GM12878 (cell line): ENCODE data around the gene NIBAN1. TPM values are rescaled to one million over a fixed set of nuclear protein-coding genes. Genes with fewer than 3 reads are reported as not detected.
A peak's percentile ranks its signal among the peaks of the same experiment; 100 is the strongest.

Experiments used
- ATAC-seq: fragments of 200-7000 bp; cut with Tn5 transposase; 3 replicates; pipeline ENCODE4 v1.9.1; 2020; ENCODE audit warnings: mild to moderate bottlenecking, moderate library complexity
- BruUV-seq: library from RNA; stranded (reverse); fragments of 400-500 nt; replicated peaks from 2 replicates; lab custom pipeline; 2021; lab: Mats Ljungman, UMichigan
- CTCF ChIA-PET: fragments of 300-600 bp; sonication (Branson Sonifier 250); formaldehyde crosslinking; extraction: SDS; loops from one replicate; lab custom pipeline; 2021; ENCODE audit warnings: inconsistent platforms; lab: Yijun Ruan, JAX
- POLR2A ChIA-PET: fragments of 350-600 bp; formaldehyde crosslinking; extraction: SDS; loops from one replicate; lab custom pipeline; 2021; ENCODE audit warnings: inconsistent platforms; lab: Charles Lee
- RAD21 ChIA-PET: fragments of 300-600 bp; sonication (Branson Sonifier 250); formaldehyde crosslinking; loops from one replicate; lab custom pipeline; 2023; ENCODE audit warnings: antibody characterized with exemption; ENCODE audit not compliant: unreplicated experiment; lab: Charles Lee
- SMC1A ChIA-PET: fragments of 300-600 bp; sonication (Branson Sonifier 250); formaldehyde crosslinking; loops from one replicate; lab custom pipeline; 2023; ENCODE audit not compliant: unreplicated experiment, uncharacterized antibody; lab: Charles Lee
- DNase-seq: peaks from one replicate; pipeline ENCODE4 v3.0.0-alpha.2; 2011; ENCODE audit warnings: low read depth, low spot score
- FAIRE-seq: peaks from 3 replicates; lab custom pipeline; 2011; peaks lifted over from hg19 to GRCh38; lab: Jason Lieb, UNC
- H2AFZ ChIP-seq: 2 replicates; pipeline ENCODE4 v1.6.0; 2011; ENCODE audit warnings: low read depth, low read length, control low read depth; ENCODE audit not compliant: control insufficient read depth
- H3K27ac ChIP-seq: 2 replicates; pipeline ENCODE4 v1.5.1; 2011; ENCODE audit warnings: control low read depth; ENCODE audit not compliant: control insufficient read depth, insufficient read depth
- H3K27me3 ChIP-seq, 2 experiments: replicated peaks in 1 of 2; 2 replicates each; pipeline versions ENCODE4 v1.6.0 to v1.6.1; 2011; ENCODE audit warnings: low read length in 1 of 2; ENCODE audit not compliant: control insufficient read depth in 2 of 2, insufficient read depth in 2 of 2
- H3K36me3 ChIP-seq, 2 experiments: 2 replicates each; pipeline ENCODE4 v1.5.1; 2011; ENCODE audit warnings: low read length in 1 of 2; ENCODE audit not compliant: control insufficient read depth in 2 of 2, insufficient read depth in 2 of 2
- H3K4me1 ChIP-seq: 2 replicates; pipeline ENCODE4 v1.6.1; 2011; ENCODE audit warnings: mild to moderate bottlenecking, low read length, moderate library complexity, mixed read lengths; ENCODE audit not compliant: control insufficient read depth, insufficient read depth
- H3K4me2 ChIP-seq: 2 replicates; pipeline ENCODE4 v1.6.0; 2011; ENCODE audit warnings: control low read depth; ENCODE audit not compliant: control insufficient read depth, insufficient read depth
- H3K4me3 ChIP-seq: fragments of 200-600 bp; sonication (generic); 2 replicates; pipeline ENCODE4 v1.5.1; 2016
- H3K79me2 ChIP-seq: 2 replicates; pipeline ENCODE4 v1.6.0; 2011; ENCODE audit warnings: low read length; ENCODE audit not compliant: control insufficient read depth, insufficient read depth
- H3K9ac ChIP-seq: 2 replicates; pipeline ENCODE4 v1.8.0; 2011; ENCODE audit warnings: low read length, control low read depth, mixed read lengths; ENCODE audit not compliant: control insufficient read depth, insufficient read depth
- H3K9me3 ChIP-seq: replicated peaks from 3 replicates; pipeline ENCODE4 v1.5.1; 2011; ENCODE audit warnings: mild to moderate bottlenecking, low read length; ENCODE audit not compliant: control insufficient read depth, insufficient read depth
- H4K20me1 ChIP-seq: 2 replicates; pipeline ENCODE4 v1.6.0; 2011; ENCODE audit not compliant: control insufficient read depth, insufficient read depth
- CHD1 ChIP-seq: IDR thresholded peaks from 2 replicates; pipeline ENCODE4 v1.6.1; 2012; ENCODE audit warnings: low read depth, low read length, improper control_type of control experiment
- FOXK2 ChIP-seq: fragments of 450-650 bp; IDR thresholded peaks from 2 replicates; pipeline ENCODE4 v1.6.1; 2017; ENCODE audit warnings: mild to moderate bottlenecking, moderate library complexity
- FOXM1 ChIP-seq: IDR thresholded peaks from 2 replicates; pipeline ENCODE4 v1.6.1; 2012; ENCODE audit warnings: low read depth, mild to moderate bottlenecking, inconsistent platforms, low read length, moderate library complexity
- HDAC6 ChIP-seq: fragments of 200-600 bp; sonication (generic); IDR thresholded peaks from one replicate; pipeline ENCODE4 v1.8.0; 2017; ENCODE audit warnings: antibody characterized with exemption; ENCODE audit not compliant: unreplicated experiment
- MYC ChIP-seq: IDR thresholded peaks from 2 replicates; pipeline ENCODE4 v1.6.1; 2011; ENCODE audit warnings: mild to moderate bottlenecking, low read length, moderate library complexity, inconsistent platforms; ENCODE audit not compliant: insufficient read depth, insufficient replicate concordance, insufficient read length, severe bottlenecking
- PAX5 ChIP-seq: IDR thresholded peaks from 2 replicates; pipeline ENCODE4 v1.6.1; 2011; ENCODE audit warnings: low read depth, low read length, borderline replicate concordance
- RELA ChIP-seq: fragments of 450-650 bp; IDR thresholded peaks from 2 replicates; pipeline ENCODE4 v1.8.0; 2014; ENCODE audit warnings: borderline replicate concordance; ENCODE audit not compliant: partially characterized antibody
- SIX5 ChIP-seq: IDR thresholded peaks from 2 replicates; pipeline ENCODE4 v1.6.1; 2011; ENCODE audit warnings: mild to moderate bottlenecking, low read depth, low read length, moderate library complexity; ENCODE audit not compliant: severe bottlenecking
- ZNF274 ChIP-seq: IDR thresholded peaks from one replicate; pipeline ENCODE4 v1.8.0; 2011; ENCODE audit not compliant: insufficient read length, insufficient read depth
- WGBS: methylation state at CpG from one replicate; pipeline ENCODE4 v1.1.6; 2016; ENCODE audit warnings: low lambda C conversion rate; ENCODE audit not compliant: insufficient replicate concordance, insufficient coverage; ENCODE audit errors: missing lambda C conversion rate; 5-methylcytosine and 5-hydroxymethylcytosine counted together
- in situ Hi-C: fragments of 300-500 bp; cut with MboI; formaldehyde crosslinking; loops from 9 replicates; pipeline ENCODE4 v1.14.3; 2018; ENCODE audit warnings: mixed read lengths
- intact Hi-C: fragments of 100-400 bp; cut with micrococcal nuclease; formaldehyde crosslinking; loops from one replicate; pipeline ENCODE4 v1.14.2; 2022; ENCODE audit not compliant: unreplicated experiment
- polyA plus RNA-seq, 11 experiments: library from polyadenylated mRNA; depleted of rRNA in 4 of 11; unstranded in 6 of 11; stranded (reverse) in 5 of 11; fragments of >200 nt; fragmentation: Nextera tagmentation in 4 of 11; fragmentation: Illumina TruSeq in 1 of 11; extraction: Ambion mirVana in 4 of 11; extraction: Trizol in 1 of 11; gene quantifications; 1 replicate in 1 of 11; 2 replicates in 10 of 11; pipeline versions ENCODE4 v1.2.1 to v1.2.3, GENCODE V29; 2011 to 2016; ENCODE audit warnings: inconsistent platforms in 2 of 11, missing spikeins in 2 of 11, low read depth in 1 of 11
- total RNA-seq, 4 experiments: library from RNA; depleted of rRNA in 3 of 4; stranded (reverse); fragments of >200 nt in 3 of 4; fragmentation: Illumina TruSeq in 1 of 4; extraction: Trizol in 1 of 4; gene quantifications; 2 replicates each; pipeline versions ENCODE4 v1.2.1 to v1.2.3, GENCODE V29; 2013 to 2021
- TF ChIP-seq, protein P1 (sequence below): IDR thresholded peaks from 2 replicates; pipeline ENCODE4 v1.6.1; 2012; ENCODE audit warnings: low read length, inconsistent platforms
- TF ChIP-seq, protein P2 (sequence below): fragments of 450-650 bp; IDR thresholded peaks from 2 replicates; pipeline ENCODE4 v1.6.1; 2017; ENCODE audit warnings: mild to moderate bottlenecking, moderate library complexity

NIBAN1 gene
- total and polyA plus RNA-seq, 10 of the 15 experiments (the other 5 are each of a cell fraction or from before 2014, with no cell fraction given), result 11.2 to 67.8 (median 44.3) TPM

DNA sequence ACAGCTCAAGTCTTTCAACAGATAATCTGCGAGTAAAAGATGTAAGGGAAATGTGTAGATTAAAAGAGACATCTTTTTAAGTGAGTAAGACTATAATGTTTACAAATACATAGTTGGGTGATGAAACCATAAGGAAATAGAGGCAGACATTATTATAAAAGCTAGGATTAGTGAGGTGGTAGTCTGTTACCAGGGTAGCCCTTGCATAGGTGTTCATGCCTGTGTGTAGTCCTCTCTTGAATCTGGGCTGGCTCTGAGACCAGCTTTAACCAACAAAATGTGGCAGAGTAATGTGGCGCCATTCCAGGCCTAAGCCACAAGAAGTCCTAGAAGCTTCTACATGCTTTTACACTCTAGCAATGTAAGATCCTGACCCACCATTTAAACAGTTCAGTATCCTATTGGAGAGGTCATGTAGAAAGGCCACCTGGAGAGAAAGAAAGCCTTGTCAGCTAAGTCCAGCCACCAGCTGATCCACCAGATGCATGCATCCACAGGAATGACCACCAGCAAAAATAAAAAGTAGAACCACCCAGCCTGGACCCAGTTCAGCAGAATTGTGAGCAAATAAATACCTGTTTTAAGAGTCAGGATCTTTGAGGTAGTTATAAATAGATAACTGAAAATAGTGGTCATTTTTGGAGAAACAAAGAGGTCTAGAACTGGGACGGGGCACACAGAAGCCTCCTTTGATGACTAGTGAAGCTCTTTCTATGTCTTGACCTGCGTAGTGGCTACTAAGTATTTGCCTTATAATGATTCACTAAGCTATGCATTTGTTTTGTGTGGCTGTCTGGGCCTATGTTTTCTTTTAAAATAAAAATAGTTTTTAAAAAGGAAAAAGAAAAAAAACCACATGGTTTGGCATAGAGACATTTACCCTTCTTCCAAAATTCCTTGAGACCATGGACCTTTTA is 8.1 kb downstream of the NIBAN1 start:
- intact Hi-C loops, result no loop called here
- SMC1A ChIA-PET, result interaction anchor here (0.9 to 1.6 kb wide), 8 partner anchors 8 to 157 kb away, joined by 3 to 7 read pairs (median 4); partner anchors contain the start of gene NIBAN1
- 71% methylated on average over 4 of the region's 4 CpGs for WGBS
- peak overlapping the region; percentile 17; the same call in 1 of the 2 replicates for H3K4me2 ChIP-seq
- no peak for DNase-seq
- no peak overlapping the region for H3K4me3 ChIP-seq
- no peak overlapping the region for H3K9ac ChIP-seq
- in situ Hi-C loops, result no loop called here
- TF ChIP-seq, protein P1, sequence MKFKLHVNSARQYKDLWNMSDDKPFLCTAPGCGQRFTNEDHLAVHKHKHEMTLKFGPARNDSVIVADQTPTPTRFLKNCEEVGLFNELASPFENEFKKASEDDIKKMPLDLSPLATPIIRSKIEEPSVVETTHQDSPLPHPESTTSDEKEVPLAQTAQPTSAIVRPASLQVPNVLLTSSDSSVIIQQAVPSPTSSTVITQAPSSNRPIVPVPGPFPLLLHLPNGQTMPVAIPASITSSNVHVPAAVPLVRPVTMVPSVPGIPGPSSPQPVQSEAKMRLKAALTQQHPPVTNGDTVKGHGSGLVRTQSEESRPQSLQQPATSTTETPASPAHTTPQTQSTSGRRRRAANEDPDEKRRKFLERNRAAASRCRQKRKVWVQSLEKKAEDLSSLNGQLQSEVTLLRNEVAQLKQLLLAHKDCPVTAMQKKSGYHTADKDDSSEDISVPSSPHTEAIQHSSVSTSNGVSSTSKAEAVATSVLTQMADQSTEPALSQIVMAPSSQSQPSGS, result no peak
- no peak for TF ChIP-seq SIX5
- no peak for TF ChIP-seq PAX5
- TF ChIP-seq, protein P2, sequence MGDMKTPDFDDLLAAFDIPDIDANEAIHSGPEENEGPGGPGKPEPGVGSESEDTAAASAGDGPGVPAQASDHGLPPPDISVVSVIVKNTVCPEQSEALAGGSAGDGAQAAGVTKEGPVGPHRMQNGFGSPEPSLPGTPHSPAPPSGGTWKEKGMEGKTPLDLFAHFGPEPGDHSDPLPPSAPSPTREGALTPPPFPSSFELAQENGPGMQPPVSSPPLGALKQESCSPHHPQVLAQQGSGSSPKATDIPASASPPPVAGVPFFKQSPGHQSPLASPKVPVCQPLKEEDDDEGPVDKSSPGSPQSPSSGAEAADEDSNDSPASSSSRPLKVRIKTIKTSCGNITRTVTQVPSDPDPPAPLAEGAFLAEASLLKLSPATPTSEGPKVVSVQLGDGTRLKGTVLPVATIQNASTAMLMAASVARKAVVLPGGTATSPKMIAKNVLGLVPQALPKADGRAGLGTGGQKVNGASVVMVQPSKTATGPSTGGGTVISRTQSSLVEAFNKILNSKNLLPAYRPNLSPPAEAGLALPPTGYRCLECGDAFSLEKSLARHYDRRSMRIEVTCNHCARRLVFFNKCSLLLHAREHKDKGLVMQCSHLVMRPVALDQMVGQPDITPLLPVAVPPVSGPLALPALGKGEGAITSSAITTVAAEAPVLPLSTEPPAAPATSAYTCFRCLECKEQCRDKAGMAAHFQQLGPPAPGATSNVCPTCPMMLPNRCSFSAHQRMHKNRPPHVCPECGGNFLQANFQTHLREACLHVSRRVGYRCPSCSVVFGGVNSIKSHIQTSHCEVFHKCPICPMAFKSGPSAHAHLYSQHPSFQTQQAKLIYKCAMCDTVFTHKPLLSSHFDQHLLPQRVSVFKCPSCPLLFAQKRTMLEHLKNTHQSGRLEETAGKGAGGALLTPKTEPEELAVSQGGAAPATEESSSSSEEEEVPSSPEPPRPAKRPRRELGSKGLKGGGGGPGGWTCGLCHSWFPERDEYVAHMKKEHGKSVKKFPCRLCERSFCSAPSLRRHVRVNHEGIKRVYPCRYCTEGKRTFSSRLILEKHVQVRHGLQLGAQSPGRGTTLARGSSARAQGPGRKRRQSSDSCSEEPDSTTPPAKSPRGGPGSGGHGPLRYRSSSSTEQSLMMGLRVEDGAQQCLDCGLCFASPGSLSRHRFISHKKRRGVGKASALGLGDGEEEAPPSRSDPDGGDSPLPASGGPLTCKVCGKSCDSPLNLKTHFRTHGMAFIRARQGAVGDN, result no peak
- no peak for TF ChIP-seq FOXK2
- TF ChIP-seq FOXM1, result no peak
- TF ChIP-seq MYC, result no peak
- no peak for TF ChIP-seq RELA
- TF ChIP-seq CHD1, result no peak
- no peak for TF ChIP-seq HDAC6
- no peak for TF ChIP-seq ZNF274
- TF ChIP-seq, all 136 proteins: peak for 0
- no peaks in the 10 kb centered on the region for H3K9me3 ChIP-seq
- no peak overlapping the region for H2AFZ ChIP-seq
- H3K79me2 ChIP-seq, result peaks cover 19% of the 10 kb centered on the region
- no peaks in the 10 kb centered on the region for H4K20me1 ChIP-seq
- no TSS peak for BruUV-seq
- no peaks in the 10 kb centered on the region for H3K27me3 ChIP-seq
- POLR2A ChIA-PET, result interaction anchor here (1.6 kb wide), 1 partner anchor 9 kb away, joined by 4 read pairs; no protein-coding TSS in a partner anchor
- RAD21 ChIA-PET, result interaction anchor here (1.0 to 1.1 kb wide), 2 partner anchors 9 to 13 kb away, joined by 3 read pairs; no protein-coding TSS in a partner anchor
- no peak for FAIRE-seq
- no peak overlapping the region for H3K27ac ChIP-seq
- H3K36me3 ChIP-seq, result no peaks in the 10 kb centered on the region
- ATAC-seq, result peak; percentile 17; the same call in 2 of the 3 replicates
- CTCF ChIA-PET, result no interaction called here
- peaks cover 22% of the 10 kb centered on the region for H3K4me1 ChIP-seq
